ENCODE results near the gene BANP.

- no peak for TF ChIP-seq POLR2A (IDR thresholded peaks at IDR 0.05; ENCODE audit: low read length)
- no peak for TF ChIP-seq GATA1 (IDR thresholded peaks at IDR 0.05; ENCODE audit: low read depth, low read length)
These were observed 20.8 kb upstream of the BANP start for GRCh38 chr16:87930456-87930855.

Measured in erythroblast (primary cell).